ENCODE results near the gene HYLS1. TPM values are rescaled to one million over a fixed set of nuclear protein-coding genes. Genes with fewer than 3 reads are reported as not detected.
A peak's percentile ranks its signal among the peaks of the same experiment; 100 is the strongest.

HYLS1 gene
- total RNA-seq, 1 donor from 2014 or later: 4.5 TPM

DNA sequence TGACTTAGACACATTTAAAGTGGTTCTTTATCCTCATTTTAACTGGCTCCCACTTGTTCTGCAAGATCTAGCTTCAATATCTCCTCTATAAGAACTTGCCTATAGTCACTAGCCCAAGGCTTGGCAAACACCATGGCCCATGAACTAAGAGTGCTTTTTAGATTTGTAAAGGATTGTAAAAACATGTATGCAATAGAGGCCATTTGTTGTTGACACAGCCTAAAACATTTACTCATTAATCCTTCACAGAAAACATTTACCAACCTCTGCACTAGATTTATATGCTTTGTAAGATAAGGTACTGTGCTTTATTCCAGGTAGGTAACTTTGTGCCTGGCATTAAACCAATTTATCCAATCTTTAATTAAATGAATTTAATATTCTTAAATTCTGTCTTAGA, 5.5 kb downstream of the HYLS1 start:
- Mint-ChIP-seq H3K27ac (ENCODE audit: unreplicated experiment) (no peak overlapping the region), H3K9me3 (ENCODE audit: low read depth) (no peaks in the 10 kb centered on the region), H3K4me3 (ENCODE audit: unreplicated experiment) (no peak overlapping the region)

GRCh38 chr11:125901872-125902271, 14.4 kb downstream of the HYLS1 start:
- H3K36me3 Mint-ChIP-seq (ENCODE audit: low read depth): peaks cover 5% of the 10 kb centered on the region
- H3K4me1 Mint-ChIP-seq (ENCODE audit: low read depth): peaks cover 34% of the 10 kb centered on the region
- H3K9me3 Mint-ChIP-seq (ENCODE audit: low read depth): no peaks in the 10 kb centered on the region
- peak overlapping the region; percentile 23 for H3K4me3 Mint-ChIP-seq (ENCODE audit: unreplicated experiment)
- peaks cover 27% of the 10 kb centered on the region for H3K27me3 Mint-ChIP-seq (ENCODE audit: low read depth)
- TF ChIP-seq, protein P1, sequence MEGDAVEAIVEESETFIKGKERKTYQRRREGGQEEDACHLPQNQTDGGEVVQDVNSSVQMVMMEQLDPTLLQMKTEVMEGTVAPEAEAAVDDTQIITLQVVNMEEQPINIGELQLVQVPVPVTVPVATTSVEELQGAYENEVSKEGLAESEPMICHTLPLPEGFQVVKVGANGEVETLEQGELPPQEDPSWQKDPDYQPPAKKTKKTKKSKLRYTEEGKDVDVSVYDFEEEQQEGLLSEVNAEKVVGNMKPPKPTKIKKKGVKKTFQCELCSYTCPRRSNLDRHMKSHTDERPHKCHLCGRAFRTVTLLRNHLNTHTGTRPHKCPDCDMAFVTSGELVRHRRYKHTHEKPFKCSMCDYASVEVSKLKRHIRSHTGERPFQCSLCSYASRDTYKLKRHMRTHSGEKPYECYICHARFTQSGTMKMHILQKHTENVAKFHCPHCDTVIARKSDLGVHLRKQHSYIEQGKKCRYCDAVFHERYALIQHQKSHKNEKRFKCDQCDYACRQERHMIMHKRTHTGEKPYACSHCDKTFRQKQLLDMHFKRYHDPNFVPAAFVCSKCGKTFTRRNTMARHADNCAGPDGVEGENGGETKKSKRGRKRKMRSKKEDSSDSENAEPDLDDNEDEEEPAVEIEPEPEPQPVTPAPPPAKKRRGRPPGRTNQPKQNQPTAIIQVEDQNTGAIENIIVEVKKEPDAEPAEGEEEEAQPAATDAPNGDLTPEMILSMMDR (IDR thresholded peaks at IDR 0.05): no peak
- peak overlapping the region; percentile 27 for H3K27ac Mint-ChIP-seq (ENCODE audit: unreplicated experiment)
- DNase-seq (ENCODE audit: low spot score): no peak

More for the DNA sequence above, 5.5 kb downstream of the HYLS1 start:
- peaks cover 5% of the 10 kb centered on the region for H3K36me3 Mint-ChIP-seq (ENCODE audit: low read depth)
- TF ChIP-seq, protein P1 (IDR thresholded peaks at IDR 0.05): no peak
- no peaks in the 10 kb centered on the region for H3K27me3 Mint-ChIP-seq (ENCODE audit: low read depth)
- DNase-seq (ENCODE audit: low spot score): no peak
- H3K4me1 Mint-ChIP-seq (ENCODE audit: low read depth): peaks cover 51% of the 10 kb centered on the region

DNA sequence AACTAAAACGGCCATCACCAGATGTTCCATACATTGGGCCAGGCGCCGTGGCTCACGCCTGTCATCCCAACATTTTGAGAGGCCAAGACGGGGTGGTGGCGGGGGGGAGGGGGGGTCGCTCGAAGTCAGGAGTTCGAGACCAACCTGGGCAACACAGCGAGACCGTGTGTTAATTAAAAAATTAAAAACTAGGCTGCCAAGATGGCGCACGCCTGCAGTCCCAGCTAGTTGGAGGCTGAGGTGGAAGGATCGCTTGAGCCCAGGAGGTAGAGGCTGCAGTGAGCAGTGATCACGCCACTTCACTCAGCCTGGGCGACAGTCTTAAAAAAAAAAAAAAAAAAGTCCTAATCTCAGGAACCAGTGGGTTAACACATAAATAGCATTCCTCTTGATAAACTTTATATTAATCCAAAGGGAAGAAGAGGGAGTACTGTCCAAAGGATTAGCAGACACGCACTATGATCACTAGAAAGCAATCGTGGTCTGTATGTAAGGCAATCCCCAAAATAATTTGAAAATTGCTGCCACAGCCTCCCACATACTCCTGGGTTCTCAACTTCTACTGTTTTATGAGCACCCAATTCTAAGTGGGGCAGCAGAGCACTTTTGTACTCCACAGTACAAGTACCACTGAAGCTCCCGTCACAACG, 14.9 kb downstream of the HYLS1 start:
- Mint-ChIP-seq H3K36me3 (ENCODE audit: low read depth) (peaks cover 5% of the 10 kb centered on the region), H3K27me3 (ENCODE audit: low read depth) (peaks cover 28% of the 10 kb centered on the region), H3K4me3 (ENCODE audit: unreplicated experiment) (peak overlapping the region; percentile 96), H3K27ac (ENCODE audit: unreplicated experiment) (peak overlapping the region; percentile 93), H3K9me3 (ENCODE audit: low read depth) (no peaks in the 10 kb centered on the region), H3K4me1 (ENCODE audit: low read depth) (peaks cover 28% of the 10 kb centered on the region)
- TF ChIP-seq, protein P1 (IDR thresholded peaks at IDR 0.05): no peak
- no peak for DNase-seq (ENCODE audit: low spot score)

DNA sequence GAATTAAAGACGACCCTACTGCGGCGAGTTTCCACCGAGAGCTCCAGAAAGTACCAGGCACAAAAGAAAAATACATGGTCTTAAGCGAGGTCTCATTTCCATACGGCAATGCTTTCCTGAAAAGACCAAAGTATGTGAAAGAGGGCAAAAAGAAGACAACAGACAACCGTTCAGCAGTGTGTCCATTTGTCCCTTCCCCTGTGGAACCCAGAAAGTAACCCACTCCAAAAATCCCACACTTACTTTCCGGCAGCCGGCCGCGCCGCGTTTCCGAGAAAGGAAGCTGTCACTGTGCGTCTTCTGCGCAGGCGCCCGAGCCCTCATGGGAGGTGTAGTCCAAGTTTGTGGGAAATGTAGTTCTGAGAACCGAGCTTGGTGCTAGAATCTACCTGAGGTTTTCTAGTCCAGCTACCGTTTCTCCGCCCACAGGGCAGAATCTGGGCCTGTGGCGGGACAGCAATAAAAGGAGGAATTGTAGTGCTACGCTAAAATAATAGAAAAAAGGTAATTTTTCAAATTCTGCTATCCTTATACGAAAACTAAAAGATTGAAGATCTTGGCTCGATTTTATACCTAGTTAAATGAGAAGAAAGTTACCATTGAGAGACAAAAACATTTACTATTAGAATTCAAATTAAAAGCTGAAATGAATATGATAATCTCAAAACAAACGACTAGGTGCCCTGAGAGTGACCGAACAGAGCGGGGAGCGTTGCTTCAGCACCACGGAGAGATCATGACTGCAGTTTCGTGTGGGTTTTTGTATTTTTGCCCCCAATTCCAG, 15.7 kb downstream of the HYLS1 start, which contains the start of gene PUS3:
TSS of gene PUS3 (minus strand) at position 280 of the 784 bp plus-strand sequence. CDS start 6,922 bp downstream, outside the sequence.
- no peaks in the 10 kb centered on the region for H3K9me3 Mint-ChIP-seq (ENCODE audit: low read depth)
- peak within 1 kb of the TSS; percentile 93 for H3K27ac Mint-ChIP-seq (ENCODE audit: unreplicated experiment)
- H3K27me3 Mint-ChIP-seq (ENCODE audit: low read depth): peaks cover 31% of the 10 kb centered on the region
- peaks cover 21% of the 10 kb centered on the region for H3K4me1 Mint-ChIP-seq (ENCODE audit: low read depth)
- peak within 1 kb of the TSS; percentile 96 for H3K4me3 Mint-ChIP-seq (ENCODE audit: unreplicated experiment)
- DNase-seq (ENCODE audit: low spot score): peak; percentile 96
- TF ChIP-seq, protein P1 (IDR thresholded peaks at IDR 0.05): peak; percentile 9
- H3K36me3 Mint-ChIP-seq (ENCODE audit: low read depth): peaks cover 5% of the 10 kb centered on the region
